Tibial nerve (tissue), 4 donors: ENCODE data around the gene CACNA1I.

ENCODE experiments used
- EP300 ChIP-seq, 2 donors: sonication (generic); formaldehyde crosslinking; IDR thresholded peaks; one replicate each; pipeline ENCODE4 v1.6.1; 2017; ENCODE audit warnings: antibody characterized with exemption in 2 of 2, mild to moderate bottlenecking in 1 of 2
- POLR2A ChIP-seq, 2 donors: fragments of 450-650 bp; IDR thresholded peaks; one replicate each; pipeline ENCODE4 v1.6.1; 2017; ENCODE audit warnings: antibody characterized with exemption in 2 of 2, mild to moderate bottlenecking in 2 of 2, moderate library complexity in 2 of 2
- TF ChIP-seq, protein P1 (sequence below), 5 experiments: fragments of 200-600 bp in 3 of 5; fragments of 450-650 bp in 2 of 5; sonication (generic) in 3 of 5; IDR thresholded peaks; one replicate each; pipeline ENCODE4 v1.5.1; 2016 to 2019; ENCODE audit warnings: antibody characterized with exemption in 5 of 5, mild to moderate bottlenecking in 3 of 5, moderate library complexity in 2 of 5

DNA sequence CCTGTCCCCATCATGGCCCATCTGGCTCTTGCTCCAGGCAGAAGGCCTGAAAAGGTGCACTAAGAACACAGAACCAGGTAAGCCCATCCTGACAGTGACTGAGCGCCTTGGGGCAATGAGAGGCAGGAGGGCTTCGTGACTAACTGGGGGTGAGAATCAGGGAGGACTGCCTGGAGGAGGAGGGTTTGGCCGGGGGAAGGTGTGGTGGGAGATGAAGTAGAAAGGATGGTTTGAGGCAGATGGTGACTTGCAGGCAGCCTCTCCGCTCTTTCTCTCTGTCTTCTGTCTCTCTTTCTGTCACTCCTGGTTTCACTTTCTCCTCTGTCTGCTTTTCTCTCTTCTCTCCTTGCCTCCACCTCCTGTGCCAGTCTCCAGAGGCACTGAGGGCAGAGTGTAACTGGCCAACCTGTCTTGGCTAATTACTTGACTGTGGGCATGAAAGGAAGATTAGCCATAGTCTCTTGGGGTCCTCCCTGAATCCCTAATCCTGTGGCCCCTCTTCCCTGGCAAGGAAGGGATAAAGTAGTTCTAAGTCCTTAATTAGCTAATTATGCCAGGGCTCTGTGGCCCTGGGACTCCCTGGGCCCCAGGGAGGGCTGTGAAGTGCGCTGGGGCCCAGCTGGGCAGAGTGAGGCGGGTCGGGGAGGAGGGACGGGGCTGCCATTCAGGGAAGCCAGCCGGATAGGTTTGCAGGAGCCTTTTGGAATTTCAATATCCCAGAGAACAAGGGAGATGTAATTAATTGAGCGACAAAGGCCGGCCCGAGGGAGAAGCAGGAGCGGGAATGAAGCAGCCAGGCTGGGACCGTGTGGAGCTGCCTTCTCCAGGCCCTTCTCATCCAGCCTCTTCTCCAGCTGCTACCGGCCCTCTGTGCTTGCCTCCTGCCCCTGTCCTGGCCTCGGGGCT lies 61.1 kb downstream of the CACNA1I start:
- TF ChIP-seq, protein P1, sequence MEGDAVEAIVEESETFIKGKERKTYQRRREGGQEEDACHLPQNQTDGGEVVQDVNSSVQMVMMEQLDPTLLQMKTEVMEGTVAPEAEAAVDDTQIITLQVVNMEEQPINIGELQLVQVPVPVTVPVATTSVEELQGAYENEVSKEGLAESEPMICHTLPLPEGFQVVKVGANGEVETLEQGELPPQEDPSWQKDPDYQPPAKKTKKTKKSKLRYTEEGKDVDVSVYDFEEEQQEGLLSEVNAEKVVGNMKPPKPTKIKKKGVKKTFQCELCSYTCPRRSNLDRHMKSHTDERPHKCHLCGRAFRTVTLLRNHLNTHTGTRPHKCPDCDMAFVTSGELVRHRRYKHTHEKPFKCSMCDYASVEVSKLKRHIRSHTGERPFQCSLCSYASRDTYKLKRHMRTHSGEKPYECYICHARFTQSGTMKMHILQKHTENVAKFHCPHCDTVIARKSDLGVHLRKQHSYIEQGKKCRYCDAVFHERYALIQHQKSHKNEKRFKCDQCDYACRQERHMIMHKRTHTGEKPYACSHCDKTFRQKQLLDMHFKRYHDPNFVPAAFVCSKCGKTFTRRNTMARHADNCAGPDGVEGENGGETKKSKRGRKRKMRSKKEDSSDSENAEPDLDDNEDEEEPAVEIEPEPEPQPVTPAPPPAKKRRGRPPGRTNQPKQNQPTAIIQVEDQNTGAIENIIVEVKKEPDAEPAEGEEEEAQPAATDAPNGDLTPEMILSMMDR (IDR thresholded peaks at IDR 0.05) = no peak
- TF ChIP-seq EP300 (IDR thresholded peaks at IDR 0.05) (no peak), POLR2A (IDR thresholded peaks at IDR 0.05) (no peak)
